ENCODE results near the gene TNNT1.

DNA sequence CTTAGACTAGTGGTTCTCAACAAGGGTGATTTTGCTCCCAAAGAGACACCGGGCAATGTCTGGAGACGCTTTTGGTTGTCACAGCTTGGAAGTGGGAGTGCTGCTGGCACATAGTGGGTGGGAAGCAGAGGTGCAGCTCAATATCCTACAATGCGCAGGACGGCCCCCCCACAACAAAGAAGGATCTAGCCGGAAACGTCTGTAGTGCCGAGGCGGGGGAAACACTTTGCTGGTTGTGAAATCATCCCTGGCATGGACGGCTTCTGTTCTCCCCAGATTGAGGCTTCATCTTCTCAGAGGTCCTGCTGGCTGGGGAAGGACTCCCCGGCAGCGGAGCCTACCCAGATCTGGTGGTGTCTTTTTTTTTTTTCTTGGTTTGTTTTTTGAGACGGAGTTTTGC, 44.5 kb upstream of the TNNT1 start:
- TF ChIP-seq YY1 (IDR thresholded peaks at IDR 0.05; ENCODE audit: insufficient read depth, insufficient read length) (no peak), ZNF274 (IDR thresholded peaks at IDR 0.05; ENCODE audit: low read depth, low read length) (no peak), SUZ12 (IDR thresholded peaks at IDR 0.05; ENCODE audit: extremely low read depth, insufficient read depth, insufficient read length) (no peak)

Data from NT2/D1 (cell line).